ENCODE data around the gene BMAL1. TPM values are rescaled to one million over a fixed set of nuclear protein-coding genes. Genes with fewer than 3 reads are reported as not detected.

Gene BMAL1
- total RNA-seq, 1 experiment from 2014 or later, result 10.9 TPM

DNA sequence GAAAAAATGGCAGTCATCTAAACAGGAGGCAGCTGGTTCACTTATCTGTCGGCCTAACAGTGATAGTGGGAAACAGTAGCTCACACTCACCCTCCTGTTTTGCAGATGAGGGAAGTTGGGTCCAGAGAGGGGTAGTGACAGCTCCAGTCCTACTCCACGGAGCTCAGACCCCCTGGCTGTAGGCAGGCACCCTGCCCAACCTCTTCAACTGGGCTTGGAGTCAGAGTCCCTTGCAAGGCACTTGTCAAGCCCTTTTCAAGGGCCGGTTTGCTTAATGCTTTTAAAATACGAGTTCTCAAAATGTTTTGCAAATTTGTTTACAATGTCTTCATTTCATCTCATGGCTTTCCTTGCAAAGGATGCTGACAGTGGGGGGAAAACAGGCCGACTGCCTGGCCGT, 75.1 kb downstream of the BMAL1 start:
- no TSS peak for BruUV-seq (replicated peaks)
- no peaks in the 10 kb centered on the region for H3K27me3 ChIP-seq (ENCODE audit: low read length)
- TF ChIP-seq EZH2phosphoT487 (IDR thresholded peaks at IDR 0.05; ENCODE audit: borderline replicate concordance, low read length) (no peak), EZH2 (IDR thresholded peaks at IDR 0.05; ENCODE audit: low read length, unreplicated experiment) (no peak)
- TF ChIP-seq, protein P1, sequence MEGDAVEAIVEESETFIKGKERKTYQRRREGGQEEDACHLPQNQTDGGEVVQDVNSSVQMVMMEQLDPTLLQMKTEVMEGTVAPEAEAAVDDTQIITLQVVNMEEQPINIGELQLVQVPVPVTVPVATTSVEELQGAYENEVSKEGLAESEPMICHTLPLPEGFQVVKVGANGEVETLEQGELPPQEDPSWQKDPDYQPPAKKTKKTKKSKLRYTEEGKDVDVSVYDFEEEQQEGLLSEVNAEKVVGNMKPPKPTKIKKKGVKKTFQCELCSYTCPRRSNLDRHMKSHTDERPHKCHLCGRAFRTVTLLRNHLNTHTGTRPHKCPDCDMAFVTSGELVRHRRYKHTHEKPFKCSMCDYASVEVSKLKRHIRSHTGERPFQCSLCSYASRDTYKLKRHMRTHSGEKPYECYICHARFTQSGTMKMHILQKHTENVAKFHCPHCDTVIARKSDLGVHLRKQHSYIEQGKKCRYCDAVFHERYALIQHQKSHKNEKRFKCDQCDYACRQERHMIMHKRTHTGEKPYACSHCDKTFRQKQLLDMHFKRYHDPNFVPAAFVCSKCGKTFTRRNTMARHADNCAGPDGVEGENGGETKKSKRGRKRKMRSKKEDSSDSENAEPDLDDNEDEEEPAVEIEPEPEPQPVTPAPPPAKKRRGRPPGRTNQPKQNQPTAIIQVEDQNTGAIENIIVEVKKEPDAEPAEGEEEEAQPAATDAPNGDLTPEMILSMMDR (conservative IDR thresholded peaks at IDR 0.05; ENCODE audit: low read depth, low read length), result no peak
- no peaks in the 10 kb centered on the region for H4K20me1 ChIP-seq (ENCODE audit: low read length)
- H3K4me2 ChIP-seq (ENCODE audit: low read length), result no peak overlapping the region
- no peaks in the 10 kb centered on the region for H3F3A ChIP-seq (ENCODE audit: low read length, unreplicated experiment)
- POLR2A ChIA-PET (ENCODE audit: unreplicated experiment), result no interaction called here
- H3K4me3 ChIP-seq (ENCODE audit: low read length), result no peak overlapping the region
- CTCF ChIA-PET, result no interaction called here
- no peaks in the 10 kb centered on the region for H3K4me1 ChIP-seq (ENCODE audit: insufficient read depth, low read length)
- no peak overlapping the region for H3K9ac ChIP-seq (ENCODE audit: low read length)
- intact Hi-C loops (cut with micrococcal nuclease), result no loop called here
- H3K36me3 ChIP-seq (ENCODE audit: low read depth, low read length), result no peaks in the 10 kb centered on the region
- no peaks in the 10 kb centered on the region for H3K9me3 ChIP-seq (ENCODE audit: low read length)
- no peaks in the 10 kb centered on the region for H3K9me2 ChIP-seq (replicated peaks; ENCODE audit: low read length)
- H3K79me2 ChIP-seq (ENCODE audit: low read length), result no peaks in the 10 kb centered on the region
- no peak overlapping the region for H3K27ac ChIP-seq (ENCODE audit: low read length)
- H2AFZ ChIP-seq (ENCODE audit: low read length), result no peak overlapping the region
- ATAC-seq, result no peak
- no peak for DNase-seq

DNA sequence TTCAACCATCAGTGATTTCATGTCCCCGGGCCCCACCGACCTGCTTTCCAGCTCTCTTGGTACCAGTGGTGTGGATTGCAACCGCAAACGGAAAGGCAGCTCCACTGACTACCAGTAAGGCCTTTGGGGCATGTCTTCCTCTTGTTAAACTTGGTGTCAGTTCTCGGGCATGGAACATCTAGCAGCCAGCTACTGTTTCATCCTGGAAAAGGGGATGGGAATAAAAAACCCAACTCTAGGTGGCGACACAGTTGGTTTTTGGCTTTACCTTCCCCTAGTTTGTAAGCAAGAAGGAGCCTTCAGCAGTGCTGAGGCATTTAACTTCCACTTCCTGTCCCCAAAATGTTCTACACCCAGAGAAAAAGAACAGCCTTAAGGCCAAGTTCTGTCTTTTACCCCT, 76.7 kb downstream of the BMAL1 start:
- Histone ChIP-seq H3K4me1 (ENCODE audit: insufficient read depth, low read length) (no peaks in the 10 kb centered on the region), H3K27me3 (ENCODE audit: low read length) (no peaks in the 10 kb centered on the region), H3K9ac (ENCODE audit: low read length) (no peak overlapping the region), H3K9me3 (ENCODE audit: low read length) (no peaks in the 10 kb centered on the region), H3F3A (ENCODE audit: low read length, unreplicated experiment) (no peaks in the 10 kb centered on the region), H3K79me2 (ENCODE audit: low read length) (no peaks in the 10 kb centered on the region), H2AFZ (ENCODE audit: low read length) (no peak overlapping the region), H4K20me1 (ENCODE audit: low read length) (no peaks in the 10 kb centered on the region), H3K4me3 (ENCODE audit: low read length) (no peak overlapping the region), H3K9me2 (replicated peaks; ENCODE audit: low read length) (no peaks in the 10 kb centered on the region), H3K36me3 (ENCODE audit: low read depth, low read length) (no peaks in the 10 kb centered on the region), H3K27ac (ENCODE audit: low read length) (no peak overlapping the region), H3K4me2 (ENCODE audit: low read length) (no peak overlapping the region)
- DNase-seq (peak; percentile 40), ATAC-seq (no peak)
- POLR2A ChIA-PET (ENCODE audit: unreplicated experiment), result no interaction called here
- CTCF ChIA-PET, result no interaction called here
- no TSS peak for BruUV-seq (replicated peaks)
- no peak for TF ChIP-seq EZH2phosphoT487 (IDR thresholded peaks at IDR 0.05; ENCODE audit: borderline replicate concordance, low read length)
- TF ChIP-seq, protein P1 (conservative IDR thresholded peaks at IDR 0.05; ENCODE audit: low read depth, low read length), result peak; percentile 60
- intact Hi-C loops (cut with micrococcal nuclease), result no loop called here

DNA sequence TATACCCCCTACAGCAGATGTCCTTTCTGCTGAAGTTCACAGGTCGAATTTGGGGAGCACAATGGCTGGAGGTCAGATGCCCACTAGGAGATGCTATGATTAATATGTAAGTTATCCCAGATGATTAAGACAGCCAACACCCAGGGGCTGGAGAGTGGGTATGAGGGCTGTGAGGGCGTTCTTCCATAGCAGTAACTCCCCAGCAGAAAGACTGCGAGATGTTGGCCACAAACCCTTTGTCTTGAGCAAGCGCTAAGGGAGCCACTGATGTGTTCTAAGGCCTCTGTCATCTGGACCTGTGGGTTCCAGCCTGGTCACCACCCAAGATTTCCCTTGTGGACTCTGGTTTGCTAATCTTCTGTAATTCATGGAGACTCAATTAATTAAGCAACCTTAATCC, 77.6 kb downstream of the BMAL1 start:
- no peaks in the 10 kb centered on the region for H3K79me2 ChIP-seq (ENCODE audit: low read length)
- no peaks in the 10 kb centered on the region for H3K27me3 ChIP-seq (ENCODE audit: low read length)
- no peak overlapping the region for H3K27ac ChIP-seq (ENCODE audit: low read length)
- no peaks in the 10 kb centered on the region for H3K4me1 ChIP-seq (ENCODE audit: insufficient read depth, low read length)
- ChIA-PET CTCF (no interaction called here), POLR2A (ENCODE audit: unreplicated experiment) (no interaction called here)
- no peaks in the 10 kb centered on the region for H3K9me2 ChIP-seq (replicated peaks; ENCODE audit: low read length)
- TF ChIP-seq EZH2 (IDR thresholded peaks at IDR 0.05; ENCODE audit: low read length, unreplicated experiment), result no peak
- TF ChIP-seq EZH2phosphoT487 (IDR thresholded peaks at IDR 0.05; ENCODE audit: borderline replicate concordance, low read length), result no peak
- TF ChIP-seq, protein P1 (conservative IDR thresholded peaks at IDR 0.05; ENCODE audit: low read depth, low read length), result no peak
- BruUV-seq (replicated peaks), result no TSS peak
- DNase-seq, result no peak
- no peak overlapping the region for H2AFZ ChIP-seq (ENCODE audit: low read length)
- no peak for ATAC-seq
- no peaks in the 10 kb centered on the region for H4K20me1 ChIP-seq (ENCODE audit: low read length)
- no peak overlapping the region for H3K4me2 ChIP-seq (ENCODE audit: low read length)
- no peaks in the 10 kb centered on the region for H3K36me3 ChIP-seq (ENCODE audit: low read depth, low read length)
- no peaks in the 10 kb centered on the region for H3K9me3 ChIP-seq (ENCODE audit: low read length)
- H3K4me3 ChIP-seq (ENCODE audit: low read length), result no peak overlapping the region
- intact Hi-C loops (cut with micrococcal nuclease), result no loop called here
- H3F3A ChIP-seq (ENCODE audit: low read length, unreplicated experiment), result no peaks in the 10 kb centered on the region
- no peak overlapping the region for H3K9ac ChIP-seq (ENCODE audit: low read length)
